OCI-LY7 (cell line): ENCODE results near the gene ENPP7. TPM values are rescaled to one million over a fixed set of nuclear protein-coding genes. Genes with fewer than 3 reads are reported as not detected.
A peak's percentile ranks its signal among the peaks of the same experiment; 100 is the strongest.

Experiments
- BruUV-seq: library from RNA; stranded (reverse); fragments of 400-500 nt; replicated peaks from 2 replicates; lab custom pipeline; 2021; lab: Mats Ljungman, UMichigan
- CTCF ChIA-PET: fragments of 300-600 bp; sonication (Branson Sonifier 250); formaldehyde crosslinking; loops from one replicate; lab custom pipeline; 2022; ENCODE audit warnings: antibody characterized with exemption; ENCODE audit not compliant: unreplicated experiment; lab: Charles Lee
- POLR2A ChIA-PET: fragments of 300-600 bp; sonication (Branson Sonifier 250); formaldehyde crosslinking; loops from one replicate; lab custom pipeline; 2022; ENCODE audit warnings: antibody characterized with exemption; lab: Charles Lee
- DNase-seq: peaks from one replicate; pipeline ENCODE4 v3.0.0-alpha.2; 2015; ENCODE audit warnings: low spot score
- H2AFZ ChIP-seq: fragments of 200-600 bp; sonication (generic), shearing (Covaris generic); 2 replicates; pipeline ENCODE4 v1.6.1; 2014; ENCODE audit warnings: mild to moderate bottlenecking, antibody characterized with exemption, low read length, moderate library complexity
- H3K27ac ChIP-seq: fragments of 200-600 bp; sonication (generic); 2 replicates; pipeline ENCODE4 v1.5.1; 2014; ENCODE audit warnings: mixed run types, low read depth, mild to moderate bottlenecking, moderate library complexity, low read length, inconsistent platforms; ENCODE audit not compliant: poor library complexity, severe bottlenecking
- H3K36me3 ChIP-seq: fragments of 200-600 bp; sonication (generic); 2 replicates; pipeline ENCODE4 v1.6.1; 2014; ENCODE audit warnings: mild to moderate bottlenecking, antibody characterized with exemption, low read length, moderate library complexity, mixed read lengths; ENCODE audit not compliant: insufficient read depth
- H3K4me1 ChIP-seq: fragments of 200-600 bp; sonication (generic); 2 replicates; pipeline ENCODE4 v1.5.1; 2014; ENCODE audit warnings: mild to moderate bottlenecking, low read length; ENCODE audit not compliant: insufficient read depth, poor library complexity, severe bottlenecking
- H3K4me2 ChIP-seq: fragments of 200-600 bp; sonication (generic); 2 replicates; pipeline ENCODE4 v1.6.1; 2014; ENCODE audit warnings: mild to moderate bottlenecking, low read length
- H3K4me3 ChIP-seq: fragments of 200-600 bp; sonication (generic); 2 replicates; pipeline ENCODE4 v1.5.1; 2014; ENCODE audit warnings: mild to moderate bottlenecking, low read depth, low read length; ENCODE audit not compliant: poor library complexity, severe bottlenecking
- H3K79me2 ChIP-seq: fragments of 200-600 bp; sonication (generic); 2 replicates; pipeline ENCODE4 v1.6.1; 2016; ENCODE audit warnings: low read depth, mild to moderate bottlenecking, low read length, moderate library complexity, mixed read lengths; ENCODE audit not compliant: insufficient read depth
- H3K9me2 ChIP-seq: fragments of 200-600 bp; sonication (generic); 2 replicates; pipeline ENCODE4 v1.6.1; 2016; ENCODE audit warnings: mild to moderate bottlenecking, low read length, mixed read lengths; ENCODE audit not compliant: insufficient read depth
- H3K9me3 ChIP-seq: fragments of 200-600 bp; sonication (generic); 2 replicates; pipeline ENCODE4 v1.6.1; 2014; ENCODE audit warnings: mild to moderate bottlenecking, mixed run types, low read length, mixed read lengths
- H4K20me1 ChIP-seq: fragments of 200-600 bp; sonication (generic); 2 replicates; pipeline ENCODE4 v1.6.1; 2014; ENCODE audit warnings: mild to moderate bottlenecking, antibody characterized with exemption, low read length, moderate library complexity, mixed read lengths; ENCODE audit not compliant: insufficient read depth
- CTCF ChIP-seq: fragments of 200-600 bp; sonication (generic); conservative IDR thresholded peaks from 2 replicates; pipeline ENCODE4 v1.5.1; 2014; ENCODE audit warnings: mild to moderate bottlenecking, antibody characterized with exemption, low read length, moderate library complexity, mixed read lengths
- EZH2phosphoT487 ChIP-seq: fragments of 200-600 bp; sonication (generic); IDR thresholded peaks from 2 replicates; pipeline ENCODE4 v1.6.1; 2018; ENCODE audit warnings: low read depth, borderline replicate concordance, mild to moderate bottlenecking, mixed run types, antibody characterized with exemption, low read length, moderate library complexity, mixed read lengths
- intact Hi-C: fragments of 100-400 bp; cut with micrococcal nuclease; formaldehyde crosslinking; loops from one replicate; pipeline ENCODE4 v1.10.0; 2022; ENCODE audit not compliant: unreplicated experiment
- total RNA-seq, 2 experiments: library from RNA; depleted of rRNA in 1 of 2; stranded (reverse); fragments of >200 nt in 1 of 2; shearing (Covaris generic) in 1 of 2; gene quantifications; 2 replicates each; pipeline ENCODE4 v1.2.3, GENCODE V29; 2014 to 2022

Gene ENPP7
- total RNA-seq, 2 experiments from 2014 or later = 0.28 to 0.42 TPM

GRCh38 chr17:79700592-79700991 is 30.2 kb upstream of the ENPP7 start:
- no peak overlapping the region for H3K4me3 ChIP-seq
- H3K27ac ChIP-seq = no peak overlapping the region
- no peaks in the 10 kb centered on the region for H3K4me1 ChIP-seq
- H4K20me1 ChIP-seq = no peaks in the 10 kb centered on the region
- ChIA-PET CTCF (no interaction called here), POLR2A (no interaction called here)
- H3K36me3 ChIP-seq = no peaks in the 10 kb centered on the region
- intact Hi-C loops = no loop called here
- no peaks in the 10 kb centered on the region for H3K9me2 ChIP-seq
- no peak for DNase-seq
- BruUV-seq = no TSS peak
- TF ChIP-seq EZH2phosphoT487 = no peak
- no peak for TF ChIP-seq CTCF
- H3K79me2 ChIP-seq = no peaks in the 10 kb centered on the region
- H2AFZ ChIP-seq = no peak overlapping the region
- H3K4me2 ChIP-seq = no peak overlapping the region
- no peaks in the 10 kb centered on the region for H3K9me3 ChIP-seq

GRCh38 chr17:79702034-79702433 is 28.7 kb upstream of the ENPP7 start:
- POLR2A ChIA-PET = no interaction called here
- H3K79me2 ChIP-seq = no peaks in the 10 kb centered on the region
- no TSS peak for BruUV-seq
- H3K4me1 ChIP-seq = no peaks in the 10 kb centered on the region
- H3K36me3 ChIP-seq = no peaks in the 10 kb centered on the region
- no peak overlapping the region for H3K4me2 ChIP-seq
- H4K20me1 ChIP-seq = no peaks in the 10 kb centered on the region
- no peaks in the 10 kb centered on the region for H3K9me3 ChIP-seq
- no peaks in the 10 kb centered on the region for H3K9me2 ChIP-seq
- no peak for DNase-seq
- no peak overlapping the region for H3K4me3 ChIP-seq
- no peak overlapping the region for H3K27ac ChIP-seq
- CTCF ChIA-PET = no interaction called here
- H2AFZ ChIP-seq = no peak overlapping the region
- intact Hi-C loops = no loop called here
- TF ChIP-seq CTCF = 0 out of 2 replicates have a peak, but pooled peaks have one; percentile 24
- no peak for TF ChIP-seq EZH2phosphoT487

- no peak overlapping the region for H2AFZ ChIP-seq
- no peaks in the 10 kb centered on the region for H3K9me3 ChIP-seq
- no peaks in the 10 kb centered on the region for H3K79me2 ChIP-seq
- CTCF ChIA-PET = no interaction called here
- no peak overlapping the region for H3K4me2 ChIP-seq
- no peaks in the 10 kb centered on the region for H3K9me2 ChIP-seq
- POLR2A ChIA-PET = no interaction called here
- H3K4me3 ChIP-seq = no peak overlapping the region
- no peaks in the 10 kb centered on the region for H4K20me1 ChIP-seq
- intact Hi-C loops = no loop called here
- H3K4me1 ChIP-seq = no peaks in the 10 kb centered on the region
- no peaks in the 10 kb centered on the region for H3K36me3 ChIP-seq
- TF ChIP-seq CTCF (no peak), EZH2phosphoT487 (no peak)
- BruUV-seq = no TSS peak
- no peak overlapping the region for H3K27ac ChIP-seq
- no peak for DNase-seq
These were observed 28.1 kb upstream of the ENPP7 start for GRCh38 chr17:79702550-79703236.
